GM18858 (cell line): Measurements from ENCODE around the gene ATIC.
"Not testable (repeated sequence)": the region's sequence is repeated elsewhere in the genome, so short reads cannot be mapped to it uniquely, and the experiment has no call there.

Source experiments
- ATAC-seq: cut with Tn5 transposase; IDR thresholded peaks from one replicate; pipeline ENCODE4 v1.9.1; 2021; ENCODE audit not compliant: unreplicated experiment

The ATIC gene

DNA sequence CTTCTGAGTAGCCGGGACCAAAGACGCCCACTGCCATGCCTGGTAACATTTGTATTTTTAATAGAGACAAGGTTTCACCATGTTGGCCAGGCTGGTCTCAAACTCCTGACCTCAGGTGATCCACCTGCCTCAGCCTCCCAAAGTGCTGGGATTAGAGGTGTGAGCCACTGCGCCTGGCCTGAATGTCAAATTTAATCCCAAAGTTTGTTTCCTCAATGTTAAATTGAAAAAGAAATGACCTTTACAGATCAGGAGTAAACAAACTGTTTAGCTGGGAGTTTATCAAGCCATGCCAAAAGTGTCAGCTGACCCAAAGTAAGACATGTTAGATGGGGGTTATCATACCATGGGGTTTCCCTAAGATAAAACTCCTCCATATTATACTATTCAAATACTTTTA is 48.2 kb downstream of the ATIC start:
- ATAC-seq = not testable (repeated sequence)

DNA sequence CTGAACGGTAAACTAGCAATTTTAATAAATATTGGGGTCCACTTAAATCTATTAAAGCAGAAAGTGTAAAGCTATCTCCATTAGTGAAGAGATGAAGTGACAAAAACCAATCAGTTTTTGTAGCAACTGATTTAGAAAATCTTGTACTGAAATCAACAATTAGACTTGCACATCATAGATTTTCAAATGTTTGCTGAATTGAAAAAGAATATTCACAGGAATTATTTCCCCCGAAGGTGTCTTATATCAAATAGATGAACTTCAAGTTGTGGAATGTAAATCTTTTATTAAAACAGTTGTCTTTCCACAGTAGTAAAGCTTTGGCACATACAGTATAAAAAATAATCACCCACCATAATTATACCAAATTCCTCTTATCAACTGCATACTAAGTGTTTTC is 48.7 kb downstream of the ATIC start:
- no peak for ATAC-seq

DNA sequence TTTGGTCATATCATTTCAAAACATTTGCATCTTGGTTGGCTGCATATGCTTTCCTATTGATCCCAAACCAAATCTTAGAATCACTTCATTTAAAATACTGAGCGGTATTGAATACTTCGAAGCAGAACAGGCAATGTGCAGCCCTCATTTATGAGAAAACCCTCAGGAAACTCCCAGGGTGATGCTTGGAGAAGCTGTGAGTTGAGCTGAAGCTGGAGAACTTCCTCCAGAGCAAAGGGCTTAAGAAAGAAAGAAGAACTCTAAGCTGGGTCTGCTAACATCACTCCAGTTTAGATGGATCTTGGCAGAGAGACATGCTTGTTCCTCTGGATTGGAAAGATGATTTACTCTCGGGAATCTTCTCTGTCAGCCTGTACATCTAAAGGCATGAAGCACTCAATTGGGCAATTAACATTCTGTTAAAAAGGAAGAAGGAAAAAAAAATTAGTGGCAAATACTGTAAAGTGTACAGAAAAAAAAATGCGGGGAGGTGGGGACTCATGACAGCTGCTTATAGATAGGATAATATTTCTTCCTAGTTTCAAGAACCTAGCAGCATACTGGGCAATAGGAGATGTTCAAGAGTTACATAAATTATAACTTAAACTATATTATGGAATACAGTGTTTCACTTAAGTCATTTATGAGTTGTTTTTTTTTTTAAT is 49.5 kb downstream of the ATIC start:
- no peak for ATAC-seq

DNA sequence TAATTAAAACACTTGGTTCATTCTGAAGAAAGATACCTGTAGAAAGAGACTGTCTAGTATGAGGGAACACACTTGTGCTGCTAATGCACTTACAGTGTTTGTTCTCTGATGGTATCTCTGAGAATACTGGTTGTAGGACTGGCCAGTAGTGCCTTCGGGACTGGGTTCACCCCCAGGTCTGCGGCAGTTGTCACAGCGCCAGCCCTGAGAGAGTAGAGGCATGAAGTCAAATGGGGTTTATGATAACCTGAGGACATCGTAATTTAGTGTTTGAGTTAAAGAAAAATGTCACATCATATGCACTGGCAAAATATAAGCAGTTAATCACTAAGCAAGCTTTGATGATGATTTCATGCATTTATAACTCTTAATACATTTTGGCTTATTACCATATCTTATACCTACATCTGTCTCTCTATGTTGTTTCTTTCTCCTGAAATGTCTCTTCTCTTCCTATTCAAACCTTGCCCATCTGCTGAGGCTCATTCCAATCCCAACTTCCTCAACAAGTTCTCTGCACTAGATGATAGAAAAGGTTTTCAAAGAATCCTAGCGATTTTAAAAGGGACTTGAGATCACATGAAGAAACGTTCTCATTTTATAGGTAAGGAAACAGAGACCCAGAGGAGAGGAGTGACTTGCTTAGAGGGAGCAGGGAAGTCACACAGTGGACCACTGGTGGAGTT is 50.2 kb downstream of the ATIC start:
- no peak for ATAC-seq

DNA sequence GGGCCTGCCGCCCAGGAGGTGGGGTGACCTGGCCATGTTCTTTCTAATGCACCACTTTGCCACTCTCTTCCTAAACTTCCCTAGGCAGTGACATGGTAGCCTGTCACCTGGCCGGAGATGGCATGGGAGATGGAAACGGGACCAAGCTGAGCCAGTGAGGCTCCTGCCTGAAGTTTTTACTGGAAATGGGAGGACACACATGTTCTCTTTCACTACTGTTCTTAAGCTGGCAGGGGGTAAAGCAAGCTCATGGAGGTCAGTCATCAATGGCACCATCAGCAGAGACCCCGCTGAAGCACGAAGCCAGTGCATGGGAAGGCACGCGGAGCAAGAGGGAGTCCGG is 50.7 kb downstream of the ATIC start:
- ATAC-seq = no peak

DNA sequence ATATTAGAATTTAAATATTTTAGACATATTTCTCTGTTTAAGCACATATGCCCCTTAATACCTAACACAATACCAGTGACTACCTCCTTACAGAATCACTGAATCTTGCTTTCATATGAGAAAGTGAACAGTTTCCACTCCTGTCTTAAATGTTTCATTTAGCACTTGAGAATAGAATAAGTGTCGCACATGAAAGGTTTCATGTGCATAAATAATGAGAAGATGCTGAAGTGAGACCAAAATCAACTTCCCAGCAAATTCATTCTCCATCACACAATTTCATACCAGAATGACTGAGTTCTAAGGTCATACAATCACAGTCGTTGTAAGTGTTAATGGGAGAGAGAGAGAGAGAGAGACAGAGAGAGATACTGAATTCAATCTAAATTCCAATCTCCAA is 51.2 kb downstream of the ATIC start:
- no peak for ATAC-seq

DNA sequence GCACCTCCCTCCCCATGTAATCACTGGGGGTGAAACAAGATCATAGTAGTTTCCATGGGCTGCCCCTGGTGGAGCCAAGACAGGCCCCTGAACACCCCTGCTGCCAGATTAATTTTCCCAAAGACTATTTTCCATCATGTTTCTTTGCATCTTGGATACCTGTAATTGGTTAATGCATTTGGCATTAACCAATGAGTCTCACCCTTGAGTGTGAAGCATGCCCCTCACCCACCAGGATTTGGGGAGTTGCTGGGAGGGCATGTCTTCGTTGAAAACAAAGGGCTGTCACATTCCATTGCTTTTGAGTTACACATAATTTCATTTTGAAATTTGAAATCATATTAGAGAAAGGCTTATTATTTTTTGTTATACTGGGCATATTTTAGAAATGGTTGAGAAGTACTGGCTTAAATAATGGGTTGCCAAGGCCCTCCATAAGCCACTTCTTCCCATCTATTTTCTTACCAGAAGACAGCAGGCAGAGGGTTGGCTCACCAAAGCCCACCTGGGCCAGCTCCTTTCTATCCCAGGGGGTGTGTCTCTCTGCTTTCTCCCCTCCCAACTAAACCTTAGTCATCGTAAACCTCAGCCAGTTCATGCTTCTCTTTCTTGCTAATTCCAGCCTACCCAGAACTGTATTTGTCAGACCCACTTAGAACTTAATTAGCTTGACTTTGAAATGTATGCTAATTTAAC is 51.8 kb downstream of the ATIC start:
- no peak for ATAC-seq

DNA sequence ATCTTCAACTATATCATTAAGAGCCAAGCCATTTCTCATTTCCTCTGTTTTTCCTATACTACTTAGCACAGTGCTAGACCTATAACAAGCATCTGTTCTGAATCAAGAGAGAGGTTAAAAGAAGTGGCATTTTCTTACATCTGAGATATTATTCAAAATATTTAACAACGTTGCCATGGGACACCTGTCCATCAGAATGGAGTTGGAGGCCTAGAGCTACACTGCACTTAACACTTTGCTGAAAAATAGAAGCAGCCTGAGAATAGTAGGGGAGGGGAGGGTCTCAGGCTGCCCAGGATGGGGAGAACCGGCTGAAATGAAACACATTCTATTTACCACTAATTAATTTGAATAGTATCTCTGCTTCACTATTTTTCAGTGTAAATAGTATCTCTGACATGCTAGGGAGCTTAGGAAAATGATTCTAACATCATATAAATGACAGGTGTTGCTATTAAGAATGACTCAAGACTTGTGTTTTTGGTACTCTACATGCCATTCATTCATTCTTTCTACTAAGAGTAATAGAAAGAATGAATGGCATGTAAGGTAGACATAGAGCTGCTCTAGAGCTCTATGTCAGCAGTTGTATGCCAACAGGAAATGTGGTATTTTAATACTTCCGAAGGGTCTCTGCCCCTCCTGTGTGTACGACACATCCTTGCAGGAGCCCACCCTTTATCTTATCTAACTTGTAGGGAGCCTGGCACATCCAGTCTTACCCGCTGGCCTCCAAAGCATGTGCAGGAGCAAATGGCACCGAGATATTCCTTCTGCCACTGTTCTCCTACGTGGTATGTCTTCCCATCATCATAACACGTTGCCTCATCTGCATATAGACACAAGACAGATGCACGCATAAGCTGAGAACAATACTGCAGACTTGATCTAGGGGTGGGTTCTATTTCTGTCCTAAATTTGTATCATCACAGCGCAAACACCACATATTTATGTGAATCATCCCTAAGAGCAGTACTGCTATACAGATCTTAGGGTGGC is 52.6 kb downstream of the ATIC start:
- no peak for ATAC-seq

DNA sequence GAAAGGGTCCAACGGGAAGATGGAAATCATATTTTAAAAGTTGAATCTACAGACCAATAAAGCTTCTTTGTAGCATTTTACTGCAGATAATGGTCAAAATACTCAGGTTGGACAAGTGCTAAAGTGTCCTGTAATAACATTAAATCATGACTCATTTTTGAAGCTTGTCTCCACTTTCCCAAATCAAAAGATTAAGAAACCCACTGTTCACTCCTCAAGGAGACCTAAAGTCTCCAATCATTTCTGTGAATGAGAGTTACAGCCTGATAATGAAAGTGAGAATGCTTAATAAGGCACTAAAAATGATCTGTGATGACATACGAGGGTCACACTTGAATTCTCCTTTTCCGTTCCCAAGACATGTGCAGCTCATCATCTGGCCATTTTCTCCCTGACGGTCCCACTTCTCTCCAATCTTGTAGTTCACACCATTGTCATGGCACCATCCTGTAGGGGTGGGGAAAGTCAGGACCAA is 53.4 kb downstream of the ATIC start:
- ATAC-seq = no peak

DNA sequence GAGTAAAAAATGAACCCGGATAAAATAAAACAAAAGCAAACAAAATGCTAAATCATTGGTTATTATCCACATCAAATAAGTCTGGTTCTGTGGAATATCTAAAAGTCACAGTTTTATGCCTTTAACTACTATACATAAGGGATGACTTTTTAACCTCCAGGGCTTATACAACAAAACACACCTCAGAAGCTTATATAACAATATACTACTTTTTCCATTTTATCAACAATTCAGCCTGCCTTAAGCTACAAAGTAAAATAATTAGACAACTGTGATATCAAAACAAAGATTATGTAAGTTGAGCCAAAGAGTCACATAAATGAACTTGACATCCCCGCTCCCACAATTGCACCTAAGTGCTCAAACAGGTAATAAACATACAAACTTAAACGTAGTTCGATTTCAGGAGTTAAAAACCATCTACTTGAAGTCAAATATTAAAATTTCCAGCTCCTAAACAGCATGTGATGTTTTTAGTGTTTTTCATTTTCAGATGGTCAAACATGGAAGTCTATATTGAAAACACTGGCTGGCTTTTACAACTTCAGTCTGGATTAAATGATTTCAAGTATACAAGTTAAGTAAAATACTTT is 54.7 kb downstream of the ATIC start:
- no peak for ATAC-seq

DNA sequence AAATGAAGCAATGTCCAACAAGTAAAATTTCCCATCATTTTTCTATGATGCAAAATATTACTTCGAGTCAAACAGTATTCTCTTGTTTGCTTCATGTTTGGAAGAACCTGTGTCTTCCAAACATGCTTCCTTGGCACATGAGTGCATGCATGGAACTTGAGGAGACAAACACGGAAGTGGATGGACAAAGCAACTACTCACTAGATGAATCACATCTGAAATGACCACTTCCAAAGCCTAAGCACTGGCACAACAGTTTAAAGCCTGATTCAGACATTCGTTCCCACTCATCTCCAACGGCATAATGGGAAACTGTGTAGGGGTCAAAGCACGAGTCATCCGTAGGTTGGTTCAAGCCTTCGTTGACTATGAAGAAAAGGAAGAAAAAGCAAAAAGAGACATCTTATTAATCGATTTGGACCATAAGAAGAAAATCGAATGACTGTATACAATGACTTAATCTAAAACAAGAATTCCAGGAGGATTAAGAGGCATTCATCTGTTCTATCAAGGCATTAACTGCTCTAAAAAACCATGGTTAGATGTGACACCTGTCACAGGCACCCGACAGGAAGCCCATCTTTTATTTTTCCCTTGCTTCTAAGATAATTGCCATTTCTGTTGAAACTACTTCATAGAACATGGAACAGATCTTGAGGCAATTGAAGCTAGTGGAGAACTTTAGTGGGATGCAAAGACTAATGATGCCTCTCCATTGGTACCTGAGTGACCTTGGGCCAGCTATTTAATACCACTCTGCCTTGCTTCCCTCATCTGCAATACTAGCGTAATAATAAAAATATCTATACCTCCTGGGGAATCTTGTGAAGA is 56.0 kb downstream of the ATIC start:
- no peak for ATAC-seq

DNA sequence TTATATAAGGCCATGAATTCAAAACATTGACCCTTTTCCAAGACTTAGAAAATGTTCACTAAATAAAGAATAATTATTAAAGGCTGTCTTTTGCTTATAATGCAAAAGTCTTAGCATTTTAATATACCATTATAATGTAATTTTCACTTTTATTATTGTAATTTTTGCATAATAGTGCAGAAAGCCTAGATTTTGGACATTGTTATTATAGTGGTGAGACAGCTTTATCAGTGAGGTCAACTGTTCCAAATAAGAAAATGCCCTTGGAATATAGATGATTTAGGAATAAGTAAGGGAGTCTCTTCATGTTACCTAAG is 56.6 kb downstream of the ATIC start:
- ATAC-seq = no peak

DNA sequence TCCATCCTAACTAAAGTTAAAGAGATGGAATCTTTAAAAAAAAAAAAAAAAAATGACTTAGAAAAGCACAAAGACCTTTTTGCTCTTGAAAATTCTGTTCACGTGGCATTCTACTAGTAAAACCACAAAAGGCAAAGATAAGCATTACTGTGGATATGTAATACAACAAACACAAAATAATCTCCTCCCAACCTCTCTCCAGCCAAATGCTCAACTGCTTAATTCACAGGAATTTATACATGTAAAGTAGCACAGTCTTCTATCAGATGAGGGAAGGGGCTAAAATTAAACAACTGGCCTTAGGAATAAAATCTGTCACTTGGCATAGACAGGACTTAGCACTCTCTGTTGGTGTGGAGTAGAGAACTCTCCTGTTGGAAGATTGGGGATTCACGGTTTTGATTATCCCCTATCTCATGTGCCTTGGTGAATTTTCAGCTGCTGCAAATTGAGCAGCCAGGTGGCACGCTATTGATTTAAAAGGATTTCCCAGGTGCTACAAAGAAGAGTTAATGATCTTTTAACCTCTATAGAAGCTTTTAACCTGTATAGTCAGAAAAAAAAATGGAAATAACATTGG is 57.4 kb downstream of the ATIC start:
- no peak for ATAC-seq

DNA sequence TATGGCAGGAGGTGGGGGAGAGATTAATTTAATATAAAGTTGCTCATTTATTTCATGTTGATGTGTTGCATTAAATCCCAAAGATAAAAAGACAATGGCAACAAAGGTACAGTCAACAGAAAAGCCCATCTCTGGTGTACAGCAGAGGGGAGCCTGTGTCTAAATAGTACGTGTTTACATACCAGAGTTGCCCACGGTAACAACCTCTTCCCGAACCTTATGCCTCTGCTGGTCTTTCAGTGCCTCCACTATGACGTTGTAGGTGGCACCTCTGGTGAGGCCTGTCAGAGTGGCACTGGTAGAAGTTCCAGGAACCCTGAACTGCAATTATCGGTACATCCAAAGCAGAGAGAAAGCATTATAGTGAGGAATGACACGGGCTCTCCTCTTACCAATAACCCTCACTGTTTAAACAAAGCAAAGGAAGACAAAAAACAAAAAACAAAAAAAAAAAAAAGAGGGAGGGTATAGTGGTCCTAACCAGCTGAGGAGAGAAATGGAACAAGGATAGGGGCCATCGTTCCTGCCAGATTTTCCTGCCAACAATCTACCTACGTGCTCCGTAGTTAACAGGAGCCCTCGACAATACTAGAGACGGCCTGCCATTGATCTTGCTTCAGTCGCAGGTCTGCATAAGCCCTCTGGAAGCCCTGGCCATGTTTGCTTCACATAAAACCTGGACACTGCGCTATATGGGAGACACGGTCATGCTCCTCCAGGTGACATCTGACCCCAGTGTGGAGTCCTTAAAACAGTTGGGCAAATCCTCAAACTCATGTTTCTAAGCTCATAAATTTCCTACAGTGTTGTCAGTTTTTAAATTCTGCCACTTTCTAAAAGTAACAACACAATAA is 58.5 kb downstream of the ATIC start:
- ATAC-seq = no peak

DNA sequence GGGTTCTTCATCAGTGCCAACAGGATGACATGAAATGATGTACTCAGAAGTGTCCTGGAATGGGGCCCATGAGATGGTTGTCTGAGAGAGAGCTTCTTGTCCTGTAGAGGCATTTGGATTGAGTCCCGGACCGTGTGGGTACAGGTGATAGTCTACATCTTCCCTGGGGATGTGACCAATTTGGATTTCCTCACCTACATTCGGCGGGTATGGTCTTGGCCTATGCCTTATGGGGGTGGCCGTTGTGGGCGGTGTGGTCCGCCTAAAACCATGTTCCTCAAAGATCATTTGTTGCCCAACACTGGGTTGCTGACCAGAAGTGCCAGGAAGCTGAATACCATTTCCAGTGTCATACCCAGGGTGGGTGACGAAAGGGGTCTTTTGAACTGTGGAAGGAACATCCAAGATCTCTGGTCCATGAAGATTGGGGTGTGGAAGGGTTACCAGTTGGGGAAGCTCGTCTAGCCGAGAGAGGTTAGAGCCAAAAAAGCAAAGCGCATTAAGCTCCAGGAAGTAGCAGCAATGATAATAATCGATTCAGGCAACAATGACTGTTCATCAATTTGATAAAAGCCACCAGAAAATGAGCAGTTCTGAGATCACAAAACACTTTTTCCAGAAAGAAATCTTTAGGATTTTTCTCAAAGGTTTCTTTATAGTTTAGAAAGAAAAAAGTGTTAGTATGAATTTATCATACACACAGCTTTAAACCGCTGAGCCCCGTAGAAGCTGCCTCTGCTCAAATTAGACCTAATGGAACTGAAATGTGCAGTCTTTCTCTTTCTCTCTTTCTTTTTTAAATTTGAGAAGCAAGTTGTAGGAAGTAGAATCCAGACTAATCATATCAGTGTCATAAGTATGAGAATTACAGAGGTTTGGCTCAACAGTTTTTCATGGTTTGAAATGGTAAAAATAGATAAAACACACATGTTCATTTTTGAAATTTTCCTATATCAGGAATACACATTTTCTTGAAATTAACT is 60.3 kb downstream of the ATIC start:
- no peak for ATAC-seq

DNA sequence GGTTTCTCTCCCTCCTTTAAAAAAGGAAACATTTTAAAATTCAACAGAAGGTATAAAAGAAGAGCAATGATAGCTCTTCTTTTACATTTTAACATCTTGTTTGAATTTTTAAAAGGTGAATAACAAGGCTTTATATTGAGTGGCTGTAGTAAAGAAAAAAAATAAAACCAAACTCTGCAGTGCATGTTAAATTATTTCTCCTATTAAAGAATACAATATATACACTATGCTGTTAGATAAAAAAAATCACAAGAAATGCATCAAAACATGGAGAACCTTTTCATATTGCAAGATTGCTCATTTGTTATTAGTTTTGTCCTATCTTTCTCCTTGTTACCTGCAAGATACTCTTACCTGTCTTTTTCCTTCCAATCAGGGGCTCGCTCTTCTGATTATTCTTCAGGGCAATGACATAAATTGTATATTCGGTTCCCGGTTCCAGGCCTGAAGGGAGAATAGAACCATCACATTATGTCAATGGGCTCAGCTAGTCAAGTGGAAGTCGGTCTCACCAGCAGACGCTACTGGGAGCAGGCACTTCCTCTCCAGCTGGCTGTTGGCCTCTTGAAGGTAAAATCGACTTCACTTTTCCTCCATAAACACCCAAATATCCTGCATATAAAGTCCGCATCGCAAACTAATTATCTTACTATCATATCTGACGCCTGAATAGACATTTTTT is 61.2 kb downstream of the ATIC start:
- no peak for ATAC-seq

DNA sequence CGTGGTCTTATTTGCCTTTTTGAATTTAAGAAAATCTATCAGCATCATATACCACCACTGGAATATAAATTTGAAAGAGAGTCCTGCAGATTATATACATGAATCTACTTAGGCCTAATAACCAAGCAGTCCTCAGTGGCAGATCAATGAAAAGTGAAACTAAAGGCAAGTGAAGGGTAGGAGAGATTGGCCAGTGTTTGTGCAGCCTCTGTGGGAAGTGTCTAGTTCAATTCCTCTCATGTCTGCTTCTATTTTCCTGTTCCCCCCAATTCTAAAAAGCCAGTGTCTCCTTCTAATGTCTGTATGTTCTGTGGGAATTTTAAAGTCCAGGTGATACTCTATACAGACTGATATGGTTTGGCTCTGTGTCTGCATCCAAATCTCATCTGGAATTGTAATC is 62.1 kb downstream of the ATIC start:
- ATAC-seq = no peak
